CD4-positive, alpha-beta memory T cell (primary cell): ENCODE data around the gene AMER3. TPM values are rescaled to one million over a fixed set of nuclear protein-coding genes. Genes with fewer than 3 reads are reported as not detected.

Source experiments
- CTCF ChIA-PET: fragments of 350-600 bp; sonication (Branson Sonifier 250); formaldehyde crosslinking; loops from one replicate; lab custom pipeline; 2021; ENCODE audit warnings: inconsistent platforms; ENCODE audit not compliant: partially characterized antibody; lab: Charles Lee
- POLR2A ChIA-PET: fragments of 350-600 bp; sonication (Branson Sonifier 250); formaldehyde crosslinking; loops from one replicate; lab custom pipeline; 2021; ENCODE audit not compliant: partially characterized antibody; lab: Charles Lee
- DNase-seq, 5 donors: peaks; one replicate each; pipeline versions ENCODE4 v3.0.0 to v3.0.0-alpha.2; 2020 to 2022; ENCODE audit warnings: mixed read lengths in 1 of 5
- H3K27ac ChIP-seq: one replicate; pipeline ENCODE4 v1.7.0; 2013; ENCODE audit warnings: low read depth, low read length
- H3K27me3 ChIP-seq: 2 replicates; pipeline ENCODE4 v1.7.0; 2013; ENCODE audit warnings: mild to moderate bottlenecking, low read length, moderate library complexity; ENCODE audit not compliant: insufficient read depth
- H3K36me3 ChIP-seq: 2 replicates; pipeline ENCODE4 v1.7.0; 2013; ENCODE audit warnings: mild to moderate bottlenecking, low read length, moderate library complexity; ENCODE audit not compliant: insufficient read depth
- H3K4me1 ChIP-seq: 2 replicates; pipeline ENCODE4 v1.7.0; 2013; ENCODE audit warnings: mild to moderate bottlenecking, low read length, moderate library complexity; ENCODE audit not compliant: insufficient read depth
- H3K4me3 ChIP-seq, 2 donors: one replicate each; pipeline ENCODE4 v1.7.0; 2013; ENCODE audit warnings: low read length in 2 of 2, mild to moderate bottlenecking in 1 of 2
- H3K9me3 ChIP-seq, 2 donors: one replicate each; pipeline ENCODE4 v1.7.0; 2013; ENCODE audit warnings: low read length in 2 of 2, control low read depth in 1 of 2; ENCODE audit not compliant: control insufficient read depth in 1 of 2
- H3K27ac Mint-ChIP-seq, 7 donors: one replicate each; pipeline ENCODE4 v1.8.0; 2020 to 2021; ENCODE audit warnings: mixed read lengths in 7 of 7, mild to moderate bottlenecking in 6 of 7, inconsistent platforms in 3 of 7, moderate library complexity in 3 of 7
- H3K27me3 Mint-ChIP-seq, 2 donors: one replicate each; pipeline ENCODE4 v1.8.0; 2020 to 2021; ENCODE audit warnings: mixed read lengths in 2 of 2
- H3K36me3 Mint-ChIP-seq, 2 donors: one replicate each; pipeline ENCODE4 v1.8.0; 2020 to 2021; ENCODE audit warnings: mixed read lengths in 2 of 2, inconsistent platforms in 1 of 2, mild to moderate bottlenecking in 1 of 2
- H3K4me1 Mint-ChIP-seq, 4 donors: one replicate each; pipeline ENCODE4 v1.8.0; 2020 to 2021; ENCODE audit warnings: mixed read lengths in 4 of 4, mild to moderate bottlenecking in 1 of 4
- H3K4me3 Mint-ChIP-seq, 8 donors: one replicate each; pipeline ENCODE4 v1.8.0; 2020 to 2021; ENCODE audit warnings: mixed read lengths in 8 of 8, mild to moderate bottlenecking in 7 of 8, moderate library complexity in 6 of 8, inconsistent platforms in 3 of 8
- H3K9me3 Mint-ChIP-seq, 8 donors: one replicate each; pipeline ENCODE4 v1.8.0; 2020 to 2021; ENCODE audit warnings: mixed read lengths in 8 of 8, mild to moderate bottlenecking in 5 of 8, inconsistent platforms in 3 of 8, moderate library complexity in 1 of 8
- intact Hi-C: fragments of 100-400 bp; cut with micrococcal nuclease; formaldehyde crosslinking; loops from one replicate; pipeline ENCODE4 v1.15.1; 2023
- polyA plus RNA-seq, 2 donors: library from polyadenylated mRNA; unstranded; fragments of 300-500 nt; fragmentation: Illumina TruSeq; gene quantifications; one replicate each; pipeline ENCODE4 v1.2.3, GENCODE V29; 2021
- total RNA-seq, 2 experiments: library from RNA; stranded (reverse); gene quantifications; one replicate each; pipeline ENCODE4 v1.2.3, GENCODE V29; 2021

The AMER3 gene
- total and polyA plus RNA-seq, 4 experiments from 2014 or later: not detected

DNA sequence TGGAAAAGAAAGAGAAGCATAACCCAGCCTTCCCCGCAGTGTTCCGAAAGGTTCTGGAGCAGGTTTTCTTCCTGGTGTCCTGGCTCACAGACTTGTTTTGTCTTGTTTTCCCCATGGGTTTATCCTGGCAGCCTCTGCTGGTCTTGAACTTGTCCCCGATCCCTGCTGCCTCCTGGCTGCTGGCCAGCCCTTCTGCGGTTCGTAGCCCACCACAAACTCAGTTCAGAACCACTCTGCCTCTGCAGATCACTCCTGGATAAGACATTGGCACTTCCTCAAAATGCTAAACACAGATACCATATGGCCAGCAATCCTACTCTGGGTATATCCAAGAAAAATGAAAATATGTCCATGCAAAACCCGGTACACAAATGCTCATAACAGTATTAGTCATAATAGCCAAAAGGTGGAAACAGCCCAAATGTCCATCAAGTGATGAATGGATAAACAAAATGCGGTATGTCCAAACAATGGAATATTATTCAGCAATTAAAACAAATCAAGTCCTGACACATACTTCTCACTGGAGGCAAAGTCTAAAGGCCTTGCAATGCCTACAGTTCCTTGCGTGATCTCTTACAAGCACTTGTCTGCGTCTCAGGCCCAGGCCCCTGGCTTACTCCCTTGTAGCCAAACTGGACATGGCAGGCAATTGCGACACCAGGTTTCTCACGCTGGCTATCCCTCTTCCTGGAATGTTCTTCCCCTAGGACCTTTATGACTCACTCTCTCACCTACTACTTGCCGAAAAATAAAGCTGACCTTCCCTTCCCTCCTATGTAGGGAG, 53.3 kb downstream of the AMER3 start:
- Mint-ChIP-seq H3K27me3 (peaks cover 0 to 11% of the 10 kb centered on the region in 2 donors), H3K36me3 (no peaks in the 10 kb centered on the region), H3K4me3 (no peak overlapping the region), H3K27ac (peak overlapping the region in 1 of 7 donors; percentile 69), H3K9me3 (no peaks in the 10 kb centered on the region), H3K4me1 (peaks cover 7 to 10% (median 9%) of the 10 kb centered on the region in 4 donors)
- no peaks in the 10 kb centered on the region for H3K36me3 ChIP-seq
- no peak overlapping the region for H3K4me3 ChIP-seq
- no peaks in the 10 kb centered on the region for H3K27me3 ChIP-seq
- POLR2A ChIA-PET: no interaction called here
- CTCF ChIA-PET: interaction anchor here (0.7 to 1.9 kb wide), 3 partner anchors 11 to 825 kb away, joined by 3 to 9 read pairs (median 4); no protein-coding TSS in a partner anchor
- intact Hi-C loops: no loop called here
- H3K4me1 ChIP-seq: peaks cover 7% of the 10 kb centered on the region
- DNase-seq: no peak
- no peaks in the 10 kb centered on the region for H3K9me3 ChIP-seq
- H3K27ac ChIP-seq: no peak overlapping the region

DNA sequence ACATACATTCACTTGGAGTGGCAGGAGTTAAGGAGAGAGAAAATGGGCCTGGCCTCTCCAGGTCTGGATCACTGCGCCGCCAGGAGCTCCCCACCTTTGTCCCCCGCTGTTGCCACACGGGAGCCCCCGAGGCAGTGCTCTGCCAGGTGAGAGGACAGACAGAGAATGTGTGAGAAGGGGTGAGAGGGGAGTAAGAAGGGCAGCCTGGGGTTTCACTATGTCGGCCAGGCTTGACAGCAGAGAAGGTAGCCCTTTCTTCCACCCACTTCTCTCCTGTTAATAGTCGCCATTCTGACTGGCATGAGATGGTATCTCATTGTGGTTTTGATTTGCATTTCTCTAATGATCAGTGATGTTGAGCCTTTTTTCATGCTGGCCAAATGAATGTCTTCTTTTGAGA, 55.1 kb downstream of the AMER3 start:
- no peaks in the 10 kb centered on the region for H3K27me3 ChIP-seq
- peaks cover 0 to 11% of the 10 kb centered on the region in 2 donors for H3K27me3 Mint-ChIP-seq
- no peaks in the 10 kb centered on the region for H3K9me3 Mint-ChIP-seq
- H3K36me3 Mint-ChIP-seq: no peaks in the 10 kb centered on the region
- H3K4me1 ChIP-seq: peaks cover 7% of the 10 kb centered on the region
- H3K36me3 ChIP-seq: no peaks in the 10 kb centered on the region
- H3K4me3 Mint-ChIP-seq: no peak overlapping the region
- peaks cover 7 to 10% (median 9%) of the 10 kb centered on the region in 4 donors for H3K4me1 Mint-ChIP-seq
- DNase-seq: no peak
- no peak overlapping the region for H3K4me3 ChIP-seq
- intact Hi-C loops: no loop called here
- POLR2A ChIA-PET: no interaction called here
- no peak overlapping the region for H3K27ac Mint-ChIP-seq
- no peak overlapping the region for H3K27ac ChIP-seq
- H3K9me3 ChIP-seq: no peaks in the 10 kb centered on the region
- CTCF ChIA-PET: interaction anchor here (1.1 to 1.3 kb wide), 2 partner anchors 13 to 59 kb away, joined by 3 to 4 read pairs; no protein-coding TSS in a partner anchor

DNA sequence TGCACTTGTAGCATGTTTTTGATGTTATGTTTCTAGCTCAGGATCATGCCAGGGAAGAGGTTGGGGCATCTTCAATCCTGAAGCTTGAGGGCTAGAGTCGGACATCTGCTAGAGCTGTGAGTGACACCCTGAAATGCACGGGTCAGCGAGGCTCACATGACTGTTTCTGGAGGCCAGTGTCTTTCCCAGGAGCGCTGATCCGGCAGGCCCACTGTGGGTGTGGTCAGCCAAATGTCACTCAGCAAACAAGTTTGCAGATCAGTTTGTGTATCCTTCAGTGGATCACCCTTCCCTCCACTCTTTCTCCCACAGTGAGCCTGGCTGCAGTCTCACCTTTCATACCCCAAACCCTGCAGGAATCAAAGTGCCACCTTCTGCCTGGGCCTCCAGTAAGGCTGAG, 58.4 kb downstream of the AMER3 start:
- Histone ChIP-seq H3K36me3 (no peaks in the 10 kb centered on the region), H3K27me3 (no peaks in the 10 kb centered on the region), H3K4me3 (no peak overlapping the region), H3K9me3 (no peaks in the 10 kb centered on the region), H3K4me1 (no peaks in the 10 kb centered on the region), H3K27ac (no peak overlapping the region)
- intact Hi-C loops: no loop called here
- Mint-ChIP-seq H3K36me3 (no peaks in the 10 kb centered on the region), H3K27ac (peak overlapping the region in 1 of 7 donors; percentile 42), H3K4me1 (no peaks in the 10 kb centered on the region), H3K9me3 (no peaks in the 10 kb centered on the region), H3K4me3 (no peak overlapping the region), H3K27me3 (peaks cover 0 to 11% of the 10 kb centered on the region in 2 donors)
- ChIA-PET CTCF (interaction anchor here (1.8 kb wide), 1 partner anchor 16 kb away, joined by 6 read pairs; no protein-coding TSS in a partner anchor), POLR2A (interaction anchor here (0.9 kb wide), 1 partner anchor 11 kb away, joined by 3 read pairs; no protein-coding TSS in a partner anchor)
- no peak for DNase-seq

DNA sequence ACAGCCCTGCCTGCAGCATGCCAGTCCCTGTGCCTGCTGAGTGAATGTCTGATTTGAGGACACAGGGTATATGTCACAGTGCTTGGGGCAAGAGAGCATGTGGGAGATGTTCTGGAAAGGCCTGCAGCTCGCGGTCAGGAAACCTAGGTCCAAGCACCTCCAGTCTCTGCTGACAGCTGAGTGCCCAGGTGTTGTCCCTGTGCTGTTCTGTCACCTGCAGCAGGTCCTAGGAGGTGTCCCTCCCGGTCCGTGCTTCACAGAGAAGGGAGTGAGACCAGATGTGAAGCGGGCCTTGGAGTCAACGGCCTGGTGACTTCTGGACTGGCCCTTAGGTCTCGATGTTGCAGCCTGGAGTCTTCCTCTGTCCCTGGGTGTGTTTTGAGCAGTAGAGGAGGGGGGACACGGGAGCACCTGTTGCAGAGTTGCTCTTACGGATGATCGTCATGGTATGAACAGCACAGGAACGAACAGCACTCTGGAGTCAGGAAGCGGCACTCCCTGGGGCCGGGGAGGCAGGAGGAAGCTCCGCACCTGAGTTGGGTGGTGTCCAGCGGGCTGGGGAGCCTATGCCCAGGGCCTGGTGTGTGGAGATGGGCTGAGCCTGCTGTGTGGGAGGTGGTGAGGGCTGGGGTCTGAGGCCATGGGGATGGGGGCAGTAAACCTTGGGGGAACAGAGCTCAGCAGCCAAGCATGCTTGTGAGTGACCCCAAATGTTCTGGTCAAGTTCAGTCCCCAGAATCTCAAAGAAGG, 59.8 kb downstream of the AMER3 start:
- peak overlapping the region in 1 of 7 donors; percentile 67 for H3K27ac Mint-ChIP-seq
- H3K36me3 ChIP-seq: no peaks in the 10 kb centered on the region
- H3K9me3 Mint-ChIP-seq: no peaks in the 10 kb centered on the region
- no peak overlapping the region for H3K27ac ChIP-seq
- ChIA-PET CTCF (interaction anchor here (1.8 kb wide), 1 partner anchor 18 kb away, joined by 6 read pairs; no protein-coding TSS in a partner anchor), POLR2A (no interaction called here)
- no peak overlapping the region for H3K4me3 ChIP-seq
- no peaks in the 10 kb centered on the region for H3K4me1 Mint-ChIP-seq
- H3K4me1 ChIP-seq: no peaks in the 10 kb centered on the region
- no peaks in the 10 kb centered on the region for H3K9me3 ChIP-seq
- intact Hi-C loops: no loop called here
- no peaks in the 10 kb centered on the region for H3K27me3 ChIP-seq
- no peak overlapping the region for H3K4me3 Mint-ChIP-seq
- no peak for DNase-seq
- peaks cover 0 to 11% of the 10 kb centered on the region in 2 donors for H3K27me3 Mint-ChIP-seq
- no peaks in the 10 kb centered on the region for H3K36me3 Mint-ChIP-seq

Other genes with a start within 250 kb of the AMER3 start
- gene POTEI, start 246.2 kb upstream of the AMER3 start, total RNA-seq: not detected
- gene POTEI, start 246.2 kb upstream of the AMER3 start, polyA plus RNA-seq: not detected
- gene CFC1B, start 234.3 kb upstream of the AMER3 start, total RNA-seq: not detected
- not detected for gene CFC1B, start 234.3 kb upstream of the AMER3 start, polyA plus RNA-seq
- gene CFC1, start 156.0 kb upstream of the AMER3 start, total RNA-seq: not detected
- gene CFC1, start 156.0 kb upstream of the AMER3 start, polyA plus RNA-seq: not detected
- not detected for gene POTEJ, start 144.1 kb upstream of the AMER3 start, total RNA-seq
- not detected for gene POTEJ, start 144.1 kb upstream of the AMER3 start, polyA plus RNA-seq
- not detected for gene GPR148, start 26.5 kb upstream of the AMER3 start, total RNA-seq
- not detected for gene GPR148, start 26.5 kb upstream of the AMER3 start, polyA plus RNA-seq
- gene ARHGEF4, start 81.4 kb downstream of the AMER3 start, total RNA-seq: 1 to 10 TPM; 2.5 to 2.6 TPM
- 1 to 10 TPM; 1.4 to 1.7 TPM for gene ARHGEF4, start 81.4 kb downstream of the AMER3 start, polyA plus RNA-seq